H4 (cell line): ENCODE data around the gene FGGY. TPM values are rescaled to one million over a fixed set of nuclear protein-coding genes. Genes with fewer than 3 reads are reported as not detected.
"Not testable (repeated sequence)": the region's sequence is repeated elsewhere in the genome, so short reads cannot be mapped to it uniquely, and the experiment has no call there.

Experiments used
- DNase-seq: peaks from one replicate; pipeline ENCODE4 v3.0.0-alpha.2; 2015; ENCODE audit warnings: low spot score
- total RNA-seq: library from RNA; depleted of rRNA; stranded (reverse); fragments of >200 nt; shearing (Covaris generic); gene quantifications from 2 replicates; pipeline ENCODE4 v1.2.3, GENCODE V29; 2014

FGGY gene
- total RNA-seq, 1 experiment from 2014 or later = 8.4 TPM

- no peak for DNase-seq
Observed at GRCh38 chr1:59289570-59289969, 7.3 kb upstream of the FGGY start.

GRCh38 chr1:59290193-59290949 lies 6.5 kb upstream of the FGGY start:
- peak; percentile 85 for DNase-seq

- no peak for DNase-seq
Observed at GRCh38 chr1:59291561-59291960, 5.3 kb upstream of the FGGY start.

DNA sequence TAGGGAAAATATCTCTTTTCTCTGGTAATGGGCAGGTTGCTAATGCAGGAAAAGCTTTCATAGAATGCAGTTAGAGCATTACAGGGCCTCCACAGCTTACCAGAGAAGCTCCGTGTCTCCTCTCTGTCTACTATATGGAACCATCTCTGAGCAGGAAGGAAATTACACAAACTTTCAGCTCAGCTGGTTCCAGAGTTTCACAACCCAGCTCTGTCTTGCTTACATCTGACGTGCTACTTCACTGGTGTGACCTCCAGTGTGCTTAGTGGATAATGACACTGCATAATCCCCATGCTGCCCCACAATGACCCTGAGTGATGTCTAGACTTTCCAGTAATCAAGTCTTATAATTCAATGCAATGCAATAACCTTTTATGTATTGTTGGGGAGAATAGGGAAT lies 4.3 kb upstream of the FGGY start:
- peak; percentile 82 for DNase-seq

DNA sequence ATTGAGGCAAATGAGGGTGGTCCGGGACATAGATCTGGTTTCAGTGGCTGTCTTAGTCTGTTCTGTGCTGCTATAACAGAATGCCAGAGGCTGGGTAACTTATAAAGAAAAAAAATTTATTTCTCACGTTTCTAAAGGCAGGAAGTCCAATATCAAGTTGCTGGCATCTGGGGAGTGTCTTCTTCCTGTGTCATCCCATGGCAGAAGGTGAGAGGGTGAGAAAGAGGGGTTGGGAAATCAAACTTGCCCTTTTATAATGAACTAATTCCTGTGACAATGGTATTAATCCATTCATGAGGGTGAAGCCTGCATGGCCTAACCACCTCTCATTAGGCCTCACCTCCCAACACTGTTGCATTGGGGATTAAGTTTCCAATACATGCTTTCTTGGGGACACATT lies 3.7 kb upstream of the FGGY start:
- no peak for DNase-seq

DNA sequence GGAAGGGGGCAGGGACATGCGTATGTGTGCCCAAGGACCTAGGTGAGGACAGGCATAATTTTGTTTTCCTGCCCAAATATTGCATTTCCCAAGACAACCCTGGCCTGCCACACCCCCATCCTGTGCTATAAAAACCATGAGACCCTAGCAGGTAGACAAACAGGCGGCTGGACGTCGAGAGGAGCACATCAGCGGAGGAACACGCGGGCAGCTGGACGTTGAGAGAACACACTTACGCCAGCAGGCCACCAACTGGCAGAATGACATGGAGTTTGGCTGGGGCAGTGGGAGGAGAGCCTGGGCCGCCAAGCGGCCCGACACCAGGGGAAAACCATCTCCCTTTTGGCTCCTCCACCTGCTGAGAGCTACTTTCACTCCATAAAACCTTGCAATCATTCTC lies 3.0 kb upstream of the FGGY start:
- no peak for DNase-seq

GRCh38 chr1:59294423-59294822 lies 2.5 kb upstream of the FGGY start:
- no peak for DNase-seq

DNA sequence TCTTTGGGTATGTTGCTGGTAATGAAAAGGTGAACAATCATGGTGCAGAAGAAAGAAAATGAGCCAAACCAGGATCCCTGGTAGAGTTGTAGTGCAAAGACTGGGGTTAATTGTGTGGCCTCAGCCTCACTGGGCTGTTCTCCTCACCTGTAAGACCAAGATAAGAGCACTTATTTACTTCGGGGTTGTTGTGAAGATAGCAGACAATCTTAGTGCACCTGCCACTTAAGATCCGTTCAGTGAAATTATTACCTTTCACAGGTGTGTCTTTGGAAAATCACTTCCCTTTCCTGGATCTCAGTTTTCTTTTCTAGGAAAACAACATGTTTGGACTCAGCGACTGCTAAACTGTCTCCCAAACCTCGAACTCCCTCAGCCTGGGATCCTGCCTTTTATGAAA lies 1.3 kb upstream of the FGGY start:
- DNase-seq = no peak

GRCh38 chr1:59298026-59298583 lies 1.2 kb downstream of the FGGY start:
- DNase-seq = no peak

DNA sequence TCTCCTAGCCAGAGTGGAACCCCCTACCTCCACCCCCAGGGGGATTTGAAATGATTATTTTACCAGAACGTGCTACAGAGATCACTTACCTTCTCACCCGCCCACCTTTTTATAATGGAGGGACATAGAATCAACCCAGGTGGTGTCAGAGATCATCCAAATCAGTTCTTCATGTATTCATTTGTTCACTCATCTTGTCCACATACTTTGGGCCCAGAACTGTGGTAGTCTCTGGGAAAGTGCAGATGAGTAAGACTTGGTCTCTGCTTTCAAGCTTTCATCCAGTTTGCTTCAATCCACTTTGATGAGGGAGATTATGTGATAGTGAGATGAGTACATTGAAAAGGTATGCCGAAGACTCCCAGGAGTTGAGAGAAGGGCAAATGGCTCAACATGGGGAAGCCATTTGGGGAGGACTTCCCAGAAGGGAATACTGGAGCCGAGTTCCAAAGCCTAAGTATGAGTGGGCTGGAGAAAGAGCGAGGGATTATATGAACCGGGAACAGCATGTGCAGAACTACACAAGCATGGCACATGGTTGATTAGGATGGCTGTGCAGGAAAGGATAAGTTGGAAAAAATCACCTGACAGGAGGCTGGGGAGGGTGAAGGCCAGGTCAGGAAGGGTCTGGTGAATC lies 1.9 kb downstream of the FGGY start:
- no peak for DNase-seq

- DNase-seq = not testable (repeated sequence)
Observed at GRCh38 chr1:59299670-59300069, 2.8 kb downstream of the FGGY start.

DNA sequence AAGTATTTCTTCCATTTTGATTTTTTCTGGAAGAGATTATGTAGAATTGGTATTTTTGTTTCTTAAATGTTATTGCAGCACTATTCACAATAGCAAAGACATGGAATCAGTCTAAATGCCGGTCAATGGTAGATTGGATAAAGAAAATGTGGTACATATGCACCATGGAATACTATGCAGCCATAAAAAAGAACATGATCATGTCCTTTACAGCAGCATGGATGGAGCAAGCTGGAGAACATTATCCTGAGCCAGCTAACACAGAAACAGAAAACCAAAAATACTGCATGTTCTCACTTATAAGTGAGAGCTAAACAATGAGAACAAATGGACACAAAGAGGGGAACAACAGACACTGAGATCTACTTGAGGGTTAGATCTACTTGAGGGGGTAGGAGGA lies 5.4 kb downstream of the FGGY start:
- DNase-seq = no peak

DNA sequence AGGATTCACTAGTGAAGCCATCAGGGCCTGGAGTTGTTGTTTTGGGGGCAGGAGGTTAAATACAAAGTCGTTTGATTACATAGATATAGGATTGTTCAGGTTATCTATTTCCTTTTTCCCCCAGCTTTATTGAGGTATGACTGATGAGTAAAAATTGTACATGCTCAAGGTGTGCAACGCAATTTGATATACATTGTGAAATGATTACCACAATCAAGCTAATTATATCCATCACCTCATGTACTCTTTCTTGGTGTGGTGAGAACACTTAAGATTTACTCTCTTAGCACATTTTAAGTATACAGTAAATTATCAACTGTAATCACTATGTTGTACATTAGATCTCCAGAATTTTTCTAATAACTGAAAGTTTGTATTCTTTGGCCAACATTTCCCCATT lies 6.0 kb downstream of the FGGY start:
- no peak for DNase-seq

DNA sequence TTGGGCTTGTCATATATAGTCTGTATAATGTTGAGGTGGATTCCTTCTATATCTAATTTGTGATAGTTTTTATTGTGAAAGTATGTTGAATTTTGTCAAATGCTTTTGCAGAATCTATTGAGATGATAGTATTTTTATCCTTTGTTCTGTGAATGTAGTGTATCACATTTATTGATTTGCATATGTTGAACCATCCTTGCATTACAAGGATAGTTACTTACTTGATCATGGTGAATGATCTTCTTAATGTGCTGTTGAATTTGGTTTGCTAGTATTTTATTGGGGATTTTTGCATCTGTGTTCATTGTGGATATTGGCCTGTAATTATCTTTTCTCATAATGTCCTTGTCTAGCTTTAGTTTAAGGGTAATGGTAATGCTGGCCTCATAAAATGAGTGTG lies 8.3 kb downstream of the FGGY start:
- DNase-seq = no peak

GRCh38 chr1:59307591-59307990 lies 10.7 kb downstream of the FGGY start:
- no peak for DNase-seq

GRCh38 chr1:59308839-59309238 lies 11.9 kb downstream of the FGGY start:
- DNase-seq = no peak

DNA sequence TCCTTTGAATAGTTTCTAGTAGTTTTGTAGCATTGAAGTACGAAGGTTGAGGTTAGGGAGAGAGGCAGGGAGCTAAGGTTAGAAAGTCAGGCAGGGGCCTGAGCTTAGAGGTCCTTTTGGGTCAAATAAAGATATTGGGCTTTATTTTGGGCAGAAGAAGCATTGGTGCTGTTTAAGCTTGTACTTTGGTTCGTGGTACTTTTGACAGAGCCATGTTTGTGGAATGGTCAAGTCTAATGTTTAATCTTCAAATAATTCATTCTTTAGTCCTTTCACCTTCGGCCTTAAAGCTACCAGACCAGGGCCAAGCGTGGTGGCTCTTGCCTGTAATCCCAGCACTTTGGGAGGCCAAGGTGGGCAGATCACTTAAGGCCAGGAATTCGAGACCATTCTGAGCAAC lies 12.5 kb downstream of the FGGY start:
- no peak for DNase-seq

DNA sequence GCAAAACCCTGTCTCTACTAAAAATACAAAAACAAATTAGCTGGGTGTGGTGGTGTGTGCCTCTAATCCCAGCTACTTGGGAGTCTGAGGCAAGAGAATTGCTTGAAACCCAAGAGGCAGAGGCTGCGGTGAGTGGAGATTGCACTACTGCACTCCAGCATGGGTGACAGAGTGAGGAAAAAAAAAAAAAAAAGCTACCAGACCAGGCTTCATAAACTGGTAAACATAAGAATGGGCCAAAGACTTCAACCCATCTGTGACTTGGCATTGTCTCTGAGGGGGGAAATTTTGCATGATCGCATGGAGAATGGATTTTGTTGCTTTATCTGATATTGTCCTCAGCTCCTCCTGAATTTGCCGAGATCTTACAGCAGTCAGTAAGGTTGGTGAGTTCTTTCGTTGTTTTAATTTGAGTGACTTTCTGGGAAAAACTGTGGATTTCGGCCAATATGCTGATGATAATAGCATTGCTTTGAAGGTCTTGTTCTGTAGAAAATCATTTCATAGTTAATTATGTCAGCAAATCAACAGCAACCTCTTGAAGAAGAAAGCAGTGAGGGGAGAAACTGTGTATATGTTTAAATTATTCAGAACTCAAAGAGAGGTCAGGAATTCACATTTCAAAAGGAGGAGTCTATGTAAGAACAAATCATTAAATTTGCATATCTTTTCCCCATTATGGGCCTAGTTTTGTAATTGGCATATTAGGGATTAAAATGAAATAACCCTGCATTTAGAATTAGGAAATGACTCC lies 13.1 kb downstream of the FGGY start:
- no peak for DNase-seq

GRCh38 chr1:59310549-59311250 lies 13.8 kb downstream of the FGGY start:
- no peak for DNase-seq

DNA sequence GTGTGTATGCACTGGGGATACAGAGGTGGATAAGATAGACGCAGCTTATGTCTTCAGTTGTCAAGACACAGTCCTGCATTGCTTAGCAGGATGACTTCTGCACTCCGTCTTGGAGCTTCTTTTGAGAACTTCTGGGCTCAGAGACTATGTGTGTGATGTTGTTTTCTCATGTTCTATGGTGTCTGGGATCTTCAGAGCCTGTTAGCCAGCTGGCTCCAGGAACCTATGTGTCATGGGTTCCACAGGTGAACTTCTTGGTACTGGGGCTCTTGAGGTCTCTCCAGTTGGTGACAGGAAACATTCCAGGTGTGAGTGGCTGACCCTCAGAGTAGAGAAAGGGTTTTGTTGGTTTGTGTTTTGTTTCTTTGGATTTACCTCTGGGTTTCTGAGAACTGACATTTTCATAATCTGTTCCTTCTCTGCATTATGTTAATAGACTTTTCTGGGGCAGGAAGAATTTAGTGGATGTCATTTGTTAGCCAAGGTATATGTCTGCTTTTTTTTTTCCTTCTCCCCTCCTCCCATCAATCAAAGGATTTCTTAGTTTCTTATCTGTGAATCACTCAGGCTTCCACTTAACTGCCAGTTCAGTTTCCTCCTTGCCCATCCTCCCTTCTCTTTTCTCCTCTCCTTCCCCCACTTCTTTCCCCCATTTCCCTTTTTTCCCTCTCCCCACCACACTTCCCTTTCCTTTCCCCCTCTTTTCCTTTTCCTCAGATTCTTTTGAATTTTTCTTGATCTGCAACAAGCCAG lies 18.1 kb downstream of the FGGY start:
- DNase-seq = no peak
